Vagina (tissue), 2 donors: ENCODE results near the gene ITGA2B. TPM values are rescaled to one million over a fixed set of nuclear protein-coding genes. Genes with fewer than 3 reads are reported as not detected.
"Not testable (repeated sequence)": the region's sequence is repeated elsewhere in the genome, so short reads cannot be mapped to it uniquely, and the experiment has no call there.

Source experiments
- DNase-seq, 2 donors: peaks; one replicate each; pipeline ENCODE4 v3.0.0-alpha.2; 2017; ENCODE audit errors: extremely low spot score in 2 of 2
- H3K27ac ChIP-seq: fragments of 200-600 bp; sonication (generic); one replicate; pipeline ENCODE4 v1.5.1; 2019
- H3K27me3 ChIP-seq: fragments of 200-600 bp; sonication (generic); one replicate; pipeline ENCODE4 v1.5.1; 2019
- H3K36me3 ChIP-seq, 2 donors: fragments of 200-600 bp; sonication (generic); one replicate each; pipeline ENCODE4 v1.5.1; 2017 to 2019
- H3K4me1 ChIP-seq: fragments of 200-600 bp; sonication (generic); one replicate; pipeline ENCODE4 v1.5.1; 2019
- H3K4me3 ChIP-seq, 2 donors: fragments of 200-600 bp; sonication (generic); 1 replicate in 1 of 2; 2 replicates in 1 of 2; pipeline ENCODE4 v1.5.1; 2016 to 2019
- H3K9me3 ChIP-seq: fragments of 200-600 bp; sonication (generic); one replicate; pipeline ENCODE4 v1.5.1; 2019
- CTCF ChIP-seq, 3 experiments: fragments of 450-650 bp in 2 of 3; fragments of 200-600 bp in 1 of 3; sonication (generic) in 1 of 3; IDR thresholded peaks; one replicate each; pipeline ENCODE4 v1.5.1; 2017 to 2019; ENCODE audit warnings: antibody characterized with exemption in 3 of 3, mild to moderate bottlenecking in 2 of 3, moderate library complexity in 2 of 3
- POLR2A ChIP-seq, 2 donors: fragments of 450-650 bp; IDR thresholded peaks; one replicate each; pipeline ENCODE4 v1.6.1; 2017; ENCODE audit warnings: antibody characterized with exemption in 2 of 2, mild to moderate bottlenecking in 2 of 2, moderate library complexity in 2 of 2
- POLR2AphosphoS5 ChIP-seq, 2 donors: sonication (generic); formaldehyde crosslinking; IDR thresholded peaks; one replicate each; pipeline ENCODE4 v1.9.0; 2017; ENCODE audit warnings: antibody characterized with exemption in 2 of 2, mild to moderate bottlenecking in 2 of 2, low read depth in 1 of 2; ENCODE audit not compliant: insufficient read depth in 1 of 2
- intact Hi-C: fragments of 100-400 bp; cut with DNase I; formaldehyde crosslinking; loops from one replicate; pipeline ENCODE4 v1.15.1; 2023
- total RNA-seq: library from RNA; depleted of rRNA; stranded (reverse); fragments of >200 nt; gene quantifications from one replicate; pipeline ENCODE4 v1.2.3, GENCODE V29; 2016

Gene ITGA2B
- total RNA-seq, 1 donor from 2014 or later, result 2.0 TPM

- no peak overlapping the region for H3K4me3 ChIP-seq
- TF ChIP-seq POLR2A (IDR thresholded peaks at IDR 0.05), result no peak
- no peak for TF ChIP-seq CTCF (IDR thresholded peaks at IDR 0.05)
- no peak for TF ChIP-seq POLR2AphosphoS5 (IDR thresholded peaks at IDR 0.05; ENCODE audit: insufficient read depth in 1 of 2, low read depth in 1 of 2)
- H3K27ac ChIP-seq, result no peak overlapping the region
- intact Hi-C loops, result no loop called here
- H3K27me3 ChIP-seq, result no peaks in the 10 kb centered on the region
- no peak for DNase-seq
- peaks cover 44% of the 10 kb centered on the region for H3K4me1 ChIP-seq
- no peaks in the 10 kb centered on the region for H3K9me3 ChIP-seq
- H3K36me3 ChIP-seq, result peaks cover 0 to 26% of the 10 kb centered on the region in 2 donors
Observed at GRCh38 chr17:44348234-44348987, 41.0 kb downstream of the ITGA2B start.

GRCh38 chr17:44347206-44348055 is 42.0 kb downstream of the ITGA2B start:
- H3K9me3 ChIP-seq, DNase-seq, H3K4me3 ChIP-seq, H3K27ac ChIP-seq, intact Hi-C loops, H3K27me3 ChIP-seq: not testable (repeated sequence)
- peaks cover 46% of the 10 kb centered on the region for H3K4me1 ChIP-seq
- peaks cover 0 to 21% of the 10 kb centered on the region in 2 donors for H3K36me3 ChIP-seq

- intact Hi-C loops, result no loop called here
- Histone ChIP-seq H3K27ac (peak overlapping the region; percentile 95), H3K9me3 (no peaks in the 10 kb centered on the region), H3K4me1 (peaks cover 46% of the 10 kb centered on the region), H3K4me3 (peak overlapping the region; percentile 79 to 80), H3K27me3 (no peaks in the 10 kb centered on the region), H3K36me3 (peaks cover 0 to 9% of the 10 kb centered on the region in 2 donors)
- DNase-seq, result no peak
- no peak for TF ChIP-seq POLR2AphosphoS5 (IDR thresholded peaks at IDR 0.05; ENCODE audit: insufficient read depth in 1 of 2, low read depth in 1 of 2)
- TF ChIP-seq CTCF (IDR thresholded peaks at IDR 0.05), result no peak
- TF ChIP-seq POLR2A (IDR thresholded peaks at IDR 0.05), result no peak
Observed at GRCh38 chr17:44346064-44346844, 43.2 kb downstream of the ITGA2B start.

GRCh38 chr17:44345454-44346026 is 43.9 kb downstream of the ITGA2B start:
- peaks cover 46% of the 10 kb centered on the region for H3K4me1 ChIP-seq
- no peaks in the 10 kb centered on the region for H3K27me3 ChIP-seq
- no peaks in the 10 kb centered on the region for H3K9me3 ChIP-seq
- no peak for DNase-seq
- peak overlapping the region; percentile 79 to 80 for H3K4me3 ChIP-seq
- H3K27ac ChIP-seq, result peak overlapping the region; percentile 95
- intact Hi-C loops, result no loop called here
- TF ChIP-seq POLR2AphosphoS5 (IDR thresholded peaks at IDR 0.05; ENCODE audit: insufficient read depth in 1 of 2, low read depth in 1 of 2) (peak in 1 of 2 donors; percentile 30), CTCF (IDR thresholded peaks at IDR 0.05) (peak in 1 of 3 experiments; percentile 13), POLR2A (IDR thresholded peaks at IDR 0.05) (no peak)
- H3K36me3 ChIP-seq, result peaks cover 0 to 5% of the 10 kb centered on the region in 2 donors

- peaks cover 46% of the 10 kb centered on the region for H3K4me1 ChIP-seq
- intact Hi-C loops, result no loop called here
- H3K4me3 ChIP-seq, result peak within 1 kb of the TSS; percentile 79 to 80
- peaks cover 0 to under 1% of the 10 kb centered on the region in 2 donors for H3K36me3 ChIP-seq
- no peaks in the 10 kb centered on the region for H3K27me3 ChIP-seq
- peak; percentile 94 to 97 for TF ChIP-seq POLR2AphosphoS5 (IDR thresholded peaks at IDR 0.05; ENCODE audit: insufficient read depth in 1 of 2, low read depth in 1 of 2)
- TF ChIP-seq POLR2A (IDR thresholded peaks at IDR 0.05), result peak in 1 of 2 donors; percentile 82
- peak in 1 of 3 experiments; percentile 30 for TF ChIP-seq CTCF (IDR thresholded peaks at IDR 0.05)
- no peaks in the 10 kb centered on the region for H3K9me3 ChIP-seq
- peak in 1 of 2 donors; percentile 99 for DNase-seq
- H3K27ac ChIP-seq, result peak within 1 kb of the TSS; percentile 95
Observed at GRCh38 chr17:44344939-44345453, 44.5 kb downstream of the ITGA2B start, which contains the start of gene GRN. TSS of gene GRN (plus strand) at chr17:44345302. CDS start at chr17:44349165, 3,863 bp downstream.
